HepG2 (cell line): Measurements from ENCODE around the gene SAE1. TPM values are rescaled to one million over a fixed set of nuclear protein-coding genes. Genes with fewer than 3 reads are reported as not detected.

ENCODE experiments used
- ATF7-NPFF ChIP-seq: sonication (generic); formaldehyde crosslinking; IDR thresholded peaks from 2 replicates; pipeline ENCODE4 v1.8.1; 2023; ENCODE audit warnings: mild to moderate bottlenecking, low read depth, missing genetic modification reagents, moderate library complexity
- CERS6 ChIP-seq: sonication (generic); formaldehyde crosslinking; IDR thresholded peaks from 2 replicates; pipeline ENCODE4 v1.5.0; 2020; ENCODE audit warnings: missing genetic modification reagents
- FOXO1 ChIP-seq: sonication (generic); formaldehyde crosslinking; IDR thresholded peaks from 2 replicates; pipeline ENCODE4 v1.4.0; 2020; ENCODE audit warnings: missing genetic modification reagents
- GATAD1 ChIP-seq: IDR thresholded peaks from 2 replicates; pipeline ENCODE4 v1.6.1; 2016; ENCODE audit warnings: missing genetic modification reagents, missing compliant biosample characterization
- HNF4A ChIP-seq: sonication (generic); formaldehyde crosslinking; IDR thresholded peaks from 2 replicates; pipeline ENCODE4 v1.4.0; 2020; ENCODE audit warnings: missing genetic modification reagents
- HOXA9 ChIP-seq: sonication (generic); formaldehyde crosslinking; IDR thresholded peaks from 2 replicates; pipeline ENCODE4 v1.8.1; 2022; ENCODE audit warnings: missing genetic modification reagents, mild to moderate bottlenecking, moderate library complexity, borderline replicate concordance
- MBD4 ChIP-seq: IDR thresholded peaks from 2 replicates; pipeline ENCODE4 v1.6.1; 2012; ENCODE audit warnings: low read length, inconsistent platforms, borderline replicate concordance
- PHF21A ChIP-seq: sonication (generic); formaldehyde crosslinking; IDR thresholded peaks from 2 replicates; pipeline ENCODE4 v1.5.0; 2020; ENCODE audit warnings: mild to moderate bottlenecking, missing genetic modification reagents
- SKI ChIP-seq: fragments of 450-650 bp; IDR thresholded peaks from one replicate; pipeline ENCODE4 v1.6.1; 2018; ENCODE audit warnings: mild to moderate bottlenecking; ENCODE audit not compliant: partially characterized antibody
- SOX13 ChIP-seq, 3 experiments: fragments of 450-650 bp in 1 of 3; sonication (generic) in 1 of 3; formaldehyde crosslinking in 1 of 3; IDR thresholded peaks in 2 of 3; conservative IDR thresholded peaks in 1 of 3; 2 replicates each; pipeline versions ENCODE4 v1.5.0 to v1.6.1; 2016 to 2020; ENCODE audit warnings: antibody characterized with exemption in 1 of 3, mild to moderate bottlenecking in 1 of 3, missing compliant biosample characterization in 1 of 3, missing genetic modification reagents in 1 of 3, moderate library complexity in 1 of 3
- TRIM24 ChIP-seq: sonication (generic); formaldehyde crosslinking; IDR thresholded peaks from 2 replicates; pipeline ENCODE4 v1.8.0; 2022; ENCODE audit warnings: mild to moderate bottlenecking, missing genetic modification reagents
- ZKSCAN5 ChIP-seq: sonication (generic); formaldehyde crosslinking; IDR thresholded peaks from 2 replicates; pipeline ENCODE4 v1.5.1; 2020; ENCODE audit warnings: mild to moderate bottlenecking, missing genetic modification reagents
- ZMYM3 ChIP-seq: sonication (generic); formaldehyde crosslinking; IDR thresholded peaks from 2 replicates; pipeline ENCODE4 v1.5.1; 2020; ENCODE audit warnings: mild to moderate bottlenecking, missing genetic modification reagents
- ZNF18 ChIP-seq: sonication (generic); formaldehyde crosslinking; IDR thresholded peaks from 2 replicates; pipeline ENCODE4 v1.8.0; 2022; ENCODE audit warnings: mild to moderate bottlenecking, missing genetic modification reagents; ENCODE audit not compliant: insufficient replicate concordance
- ZNF20 ChIP-seq: sonication (generic); formaldehyde crosslinking; IDR thresholded peaks from 2 replicates; pipeline ENCODE4 v1.4.0; 2020; ENCODE audit warnings: mild to moderate bottlenecking, moderate library complexity, missing genetic modification reagents
- ZNF207 ChIP-seq: fragments of 450-650 bp; IDR thresholded peaks from 2 replicates; pipeline ENCODE4 v1.6.1; 2016; ENCODE audit warnings: antibody characterized with exemption, borderline replicate concordance
- ZNF446 ChIP-seq: sonication (generic); formaldehyde crosslinking; IDR thresholded peaks from 2 replicates; pipeline ENCODE4 v1.5.0; 2020; ENCODE audit warnings: mild to moderate bottlenecking, missing genetic modification reagents
- ZNF644 ChIP-seq: IDR thresholded peaks from 2 replicates; pipeline ENCODE4 v1.6.1; 2016; ENCODE audit warnings: low read depth
- ZNF790 ChIP-seq: sonication (generic); formaldehyde crosslinking; IDR thresholded peaks from 2 replicates; pipeline ENCODE4 v1.8.0; 2022; ENCODE audit warnings: missing genetic modification reagents, mild to moderate bottlenecking, borderline replicate concordance
- polyA plus RNA-seq, 8 experiments: library from polyadenylated mRNA; depleted of rRNA in 3 of 8; stranded (reverse) in 7 of 8; unstranded in 1 of 8; fragments of >200 nt; fragmentation: Illumina TruSeq in 4 of 8; extraction: Trizol in 4 of 8; gene quantifications; 2 replicates each; pipeline versions ENCODE4 v1.2.1 to v1.2.3, GENCODE V29; 2011 to 2016; ENCODE audit warnings: low read depth in 4 of 8, missing spikeins in 1 of 8, mixed read lengths in 1 of 8; ENCODE audit not compliant: insufficient read depth in 1 of 8
- total RNA-seq, 5 experiments: library from RNA; depleted of rRNA; stranded (reverse); fragments of >200 nt; fragmentation: Illumina TruSeq; extraction: Trizol; gene quantifications; 2 replicates each; pipeline ENCODE4 v1.2.3, GENCODE V29; 2016; ENCODE audit warnings: low read depth in 1 of 5
- TF ChIP-seq, protein P1 (sequence below): sonication (generic); formaldehyde crosslinking; IDR thresholded peaks from 2 replicates; pipeline ENCODE4 v1.5.0; 2020; ENCODE audit warnings: mild to moderate bottlenecking, missing genetic modification reagents
- TF ChIP-seq, protein P2 (sequence below): conservative IDR thresholded peaks from 2 replicates; pipeline ENCODE4 v1.6.1; 2018; ENCODE audit warnings: missing genetic modification reagents

Gene SAE1
- total and polyA plus RNA-seq, 2 of the 13 experiments (the other 11 are each of a cell fraction or from before 2014, with no cell fraction given): 87.6 to 197 TPM

DNA sequence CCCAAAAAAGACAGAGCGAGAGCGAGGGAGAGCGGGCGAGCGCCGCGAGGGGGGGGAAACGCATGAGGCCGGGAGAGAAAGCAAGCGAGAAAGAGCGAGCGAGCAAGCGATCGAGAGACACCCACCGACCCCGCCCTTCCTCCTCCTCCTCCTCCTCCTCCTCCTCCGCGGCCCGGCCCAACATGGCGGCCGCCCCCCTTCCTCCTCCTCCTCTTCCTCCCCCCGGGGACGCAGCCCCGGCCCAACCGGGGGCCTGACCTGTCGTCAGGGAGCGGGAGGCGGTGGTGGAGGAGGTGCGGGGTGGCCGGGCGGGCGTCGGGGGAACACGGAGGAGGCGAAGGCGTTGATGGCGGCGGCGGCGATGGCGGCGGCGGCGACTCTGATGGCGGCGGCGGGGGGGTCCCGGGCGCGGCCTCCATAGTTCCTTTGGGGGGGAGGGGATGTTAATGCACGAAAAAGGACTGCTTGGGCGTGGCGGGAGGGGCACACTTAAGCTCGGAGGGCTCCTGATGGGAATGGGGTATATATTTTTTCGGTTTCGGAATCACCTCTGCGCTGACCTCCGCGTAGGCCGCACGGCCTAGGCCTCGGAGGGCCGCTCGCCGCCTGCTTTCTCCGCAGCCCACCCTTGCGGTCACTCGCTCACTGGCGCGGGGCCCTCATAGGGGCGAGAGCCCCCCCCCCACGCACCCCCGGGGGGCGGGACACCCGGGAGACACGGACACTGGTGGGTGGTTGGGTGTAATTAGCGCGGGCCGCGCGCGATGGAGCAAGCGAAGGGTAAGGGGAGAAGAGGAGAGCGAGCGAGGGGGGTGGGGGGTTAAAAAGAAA, 18.3 kb upstream of the SAE1 start (continued):
- TF ChIP-seq, protein P1, sequence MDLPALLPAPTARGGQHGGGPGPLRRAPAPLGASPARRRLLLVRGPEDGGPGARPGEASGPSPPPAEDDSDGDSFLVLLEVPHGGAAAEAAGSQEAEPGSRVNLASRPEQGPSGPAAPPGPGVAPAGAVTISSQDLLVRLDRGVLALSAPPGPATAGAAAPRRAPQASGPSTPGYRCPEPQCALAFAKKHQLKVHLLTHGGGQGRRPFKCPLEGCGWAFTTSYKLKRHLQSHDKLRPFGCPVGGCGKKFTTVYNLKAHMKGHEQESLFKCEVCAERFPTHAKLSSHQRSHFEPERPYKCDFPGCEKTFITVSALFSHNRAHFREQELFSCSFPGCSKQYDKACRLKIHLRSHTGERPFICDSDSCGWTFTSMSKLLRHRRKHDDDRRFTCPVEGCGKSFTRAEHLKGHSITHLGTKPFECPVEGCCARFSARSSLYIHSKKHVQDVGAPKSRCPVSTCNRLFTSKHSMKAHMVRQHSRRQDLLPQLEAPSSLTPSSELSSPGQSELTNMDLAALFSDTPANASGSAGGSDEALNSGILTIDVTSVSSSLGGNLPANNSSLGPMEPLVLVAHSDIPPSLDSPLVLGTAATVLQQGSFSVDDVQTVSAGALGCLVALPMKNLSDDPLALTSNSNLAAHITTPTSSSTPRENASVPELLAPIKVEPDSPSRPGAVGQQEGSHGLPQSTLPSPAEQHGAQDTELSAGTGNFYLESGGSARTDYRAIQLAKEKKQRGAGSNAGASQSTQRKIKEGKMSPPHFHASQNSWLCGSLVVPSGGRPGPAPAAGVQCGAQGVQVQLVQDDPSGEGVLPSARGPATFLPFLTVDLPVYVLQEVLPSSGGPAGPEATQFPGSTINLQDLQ (CRISPR knock-in tag): 0 out of 2 replicates have a peak, but pooled peaks have one; percentile 27
- TF ChIP-seq ZNF20 (peak; percentile 90; the same call in 1 of the 2 replicates), GATAD1 (no peak), ATF7-NPFF (CRISPR knock-in tag) (peak; percentile 28; the same call in 1 of the 2 replicates), MBD4 (no peak), HNF4A (CRISPR knock-in tag) (no peak), PHF21A (CRISPR knock-in tag) (no peak), HOXA9 (CRISPR knock-in tag) (no peak), ZMYM3 (CRISPR knock-in tag) (no peak), ZNF18 (CRISPR knock-in tag) (no peak), ZNF446 (CRISPR knock-in tag) (no peak), ZKSCAN5 (CRISPR knock-in tag) (no peak), SOX13 (IDR thresholded peaks at IDR 0.05) (no peak), SOX13 (CRISPR knock-in tag; conservative IDR thresholded peaks at IDR 0.05 in 1 of 2, IDR thresholded peaks at IDR 0.05 in 1 of 2) (0 out of 4 replicates have a peak, but pooled peaks of 1 of the 2 experiments have one; percentile 23), FOXO1 (CRISPR knock-in tag) (no peak), CERS6 (CRISPR knock-in tag) (no peak), ZNF790 (no peak), SKI (no peak), TRIM24 (CRISPR knock-in tag) (no peak), ZNF644 (CRISPR knock-in tag) (no peak), ZNF207 (no peak)
- TF ChIP-seq, protein P2, sequence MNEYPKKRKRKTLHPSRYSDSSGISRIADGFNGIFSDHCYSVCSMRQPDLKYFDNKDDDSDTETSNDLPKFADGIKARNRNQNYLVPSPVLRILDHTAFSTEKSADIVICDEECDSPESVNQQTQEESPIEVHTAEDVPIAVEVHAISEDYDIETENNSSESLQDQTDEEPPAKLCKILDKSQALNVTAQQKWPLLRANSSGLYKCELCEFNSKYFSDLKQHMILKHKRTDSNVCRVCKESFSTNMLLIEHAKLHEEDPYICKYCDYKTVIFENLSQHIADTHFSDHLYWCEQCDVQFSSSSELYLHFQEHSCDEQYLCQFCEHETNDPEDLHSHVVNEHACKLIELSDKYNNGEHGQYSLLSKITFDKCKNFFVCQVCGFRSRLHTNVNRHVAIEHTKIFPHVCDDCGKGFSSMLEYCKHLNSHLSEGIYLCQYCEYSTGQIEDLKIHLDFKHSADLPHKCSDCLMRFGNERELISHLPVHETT (CRISPR knock-in tag): peak; percentile 84; the same call in 1 of the 2 replicates
